MCF 10A (cell line): ENCODE results near the gene LRRK1. TPM values are rescaled to one million over a fixed set of nuclear protein-coding genes. Genes with fewer than 3 reads are reported as not detected.

Experiments
- BruUV-seq: library from RNA; stranded (reverse); fragments of 400-500 nt; replicated peaks from 2 replicates; lab custom pipeline; 2021; lab: Mats Ljungman, UMichigan
- CTCF ChIA-PET: fragments of 300-600 bp; sonication (Branson Sonifier 250); formaldehyde crosslinking; extraction: SDS; loops from one replicate; lab custom pipeline; 2021; ENCODE audit warnings: antibody characterized with exemption, inconsistent platforms; lab: Yijun Ruan, JAX
- POLR2A ChIA-PET: fragments of 300-600, 350-650 bp; sonication (Branson Sonifier 250); formaldehyde crosslinking; extraction: SDS; loops from one replicate; lab custom pipeline; 2020; ENCODE audit warnings: antibody characterized with exemption, inconsistent platforms; lab: Yijun Ruan, JAX
- DNase-seq: peaks from one replicate; pipeline ENCODE4 v3.0.0-alpha.2; 2018; ENCODE audit not compliant: unreplicated experiment
- H3K27ac Mint-ChIP-seq: one replicate; pipeline ENCODE4 v1.8.0; 2022; ENCODE audit warnings: mild to moderate bottlenecking, low read depth, mixed read lengths; ENCODE audit not compliant: unreplicated experiment
- H3K27me3 Mint-ChIP-seq: one replicate; pipeline ENCODE4 v1.8.0; 2022; ENCODE audit warnings: mixed read lengths; ENCODE audit not compliant: insufficient read depth, unreplicated experiment
- H3K36me3 Mint-ChIP-seq: one replicate; pipeline ENCODE4 v1.8.0; 2022; ENCODE audit warnings: mild to moderate bottlenecking, moderate library complexity, mixed read lengths; ENCODE audit not compliant: insufficient read depth, unreplicated experiment
- H3K4me1 Mint-ChIP-seq: one replicate; pipeline ENCODE4 v1.8.0; 2022; ENCODE audit warnings: mixed read lengths; ENCODE audit not compliant: insufficient read depth, unreplicated experiment
- H3K4me3 Mint-ChIP-seq: one replicate; pipeline ENCODE4 v1.8.0; 2022; ENCODE audit warnings: mild to moderate bottlenecking, moderate library complexity, mixed read lengths; ENCODE audit not compliant: unreplicated experiment
- H3K9me3 Mint-ChIP-seq: one replicate; pipeline ENCODE4 v1.8.0; 2022; ENCODE audit warnings: mixed read lengths; ENCODE audit not compliant: unreplicated experiment
- CTCF ChIP-seq: fragments of 200-600 bp; IDR thresholded peaks from one replicate; pipeline ENCODE4 v1.8.0; 2022; ENCODE audit warnings: antibody characterized with exemption, mild to moderate bottlenecking; ENCODE audit not compliant: unreplicated experiment
- intact Hi-C: fragments of 100-400 bp; cut with micrococcal nuclease; formaldehyde crosslinking; loops from 2 replicates; pipeline ENCODE4 v1.14.1; 2022
- total RNA-seq: library from RNA; stranded (reverse); gene quantifications from 2 replicates; pipeline ENCODE4 v1.2.3, GENCODE V29; 2022

The LRRK1 gene
- total RNA-seq, 1 experiment from 2014 or later = 15.4 TPM

GRCh38 chr15:100885811-100886210 lies 33.3 kb upstream of the LRRK1 start:
- BruUV-seq = no TSS peak
- TF ChIP-seq CTCF = no peak
- POLR2A ChIA-PET = no interaction called here
- Mint-ChIP-seq H3K27me3 (no peaks in the 10 kb centered on the region), H3K4me1 (no peaks in the 10 kb centered on the region), H3K36me3 (no peaks in the 10 kb centered on the region), H3K9me3 (no peaks in the 10 kb centered on the region), H3K4me3 (no peak overlapping the region), H3K27ac (no peak overlapping the region)
- no peak for DNase-seq
- CTCF ChIA-PET = interaction anchor here (0.7 to 1.2 kb wide), 2 partner anchors 13 to 16 kb away, joined by 3 read pairs; no protein-coding TSS in a partner anchor
- intact Hi-C loops = no loop called here

DNA sequence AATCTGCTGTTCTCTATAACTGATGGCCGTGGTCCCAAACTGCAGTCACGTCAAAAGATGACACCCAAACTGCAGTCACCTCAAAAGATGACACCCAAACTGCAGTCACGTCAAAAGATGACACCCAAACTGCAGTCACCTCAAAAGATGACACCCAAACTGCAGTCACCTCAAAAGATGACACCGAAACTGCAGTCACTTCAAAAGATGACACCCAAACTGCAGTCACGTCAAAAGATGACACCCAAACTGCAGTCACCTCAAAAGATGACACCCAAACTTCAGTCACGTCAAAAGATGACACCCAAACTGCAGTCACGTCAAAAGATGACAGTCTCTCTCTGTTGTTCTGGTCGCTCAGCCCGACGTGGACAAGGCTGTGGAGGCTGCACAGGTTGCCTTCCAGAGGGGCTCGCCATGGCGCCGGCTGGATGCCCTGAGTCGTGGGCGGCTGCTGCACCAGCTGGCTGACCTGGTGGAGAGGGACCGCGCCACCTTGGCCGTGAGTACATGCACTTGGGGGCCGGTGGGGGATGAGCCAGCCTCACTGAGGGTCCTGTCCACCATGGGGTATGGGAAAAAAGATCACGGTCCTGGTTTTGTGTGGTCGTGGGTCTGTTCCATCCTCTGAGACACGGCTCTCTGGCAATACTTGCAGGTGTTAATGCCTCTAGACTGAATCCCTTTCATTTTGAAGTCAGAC lies 31.8 kb upstream of the LRRK1 start:
- no peak for TF ChIP-seq CTCF

GRCh38 chr15:100889385-100890050 lies 29.6 kb upstream of the LRRK1 start:
- DNase-seq = no peak
- intact Hi-C loops = no loop called here
- TF ChIP-seq CTCF = no peak
- Mint-ChIP-seq H3K36me3 (no peaks in the 10 kb centered on the region), H3K4me1 (no peaks in the 10 kb centered on the region), H3K27me3 (no peaks in the 10 kb centered on the region), H3K9me3 (no peaks in the 10 kb centered on the region), H3K27ac (no peak overlapping the region), H3K4me3 (no peak overlapping the region)
- BruUV-seq = no TSS peak
- POLR2A ChIA-PET = no interaction called here
- CTCF ChIA-PET = interaction anchor here (0.5 to 1.0 kb wide), 2 partner anchors 16 to 263 kb away, joined by 3 read pairs; no protein-coding TSS in a partner anchor

More for the DNA sequence above, 31.8 kb upstream of the LRRK1 start:
- no peak overlapping the region for H3K27ac Mint-ChIP-seq
- H3K36me3 Mint-ChIP-seq = no peaks in the 10 kb centered on the region
- CTCF ChIA-PET = interaction anchor here (1.5 kb wide), 1 partner anchor 30 kb away, joined by 5 read pairs; no protein-coding TSS in a partner anchor
- no peak for DNase-seq
- POLR2A ChIA-PET = no interaction called here
- H3K9me3 Mint-ChIP-seq = no peaks in the 10 kb centered on the region
- no peaks in the 10 kb centered on the region for H3K27me3 Mint-ChIP-seq
- intact Hi-C loops = no loop called here
- no peak overlapping the region for H3K4me3 Mint-ChIP-seq
- no TSS peak for BruUV-seq
- no peaks in the 10 kb centered on the region for H3K4me1 Mint-ChIP-seq

DNA sequence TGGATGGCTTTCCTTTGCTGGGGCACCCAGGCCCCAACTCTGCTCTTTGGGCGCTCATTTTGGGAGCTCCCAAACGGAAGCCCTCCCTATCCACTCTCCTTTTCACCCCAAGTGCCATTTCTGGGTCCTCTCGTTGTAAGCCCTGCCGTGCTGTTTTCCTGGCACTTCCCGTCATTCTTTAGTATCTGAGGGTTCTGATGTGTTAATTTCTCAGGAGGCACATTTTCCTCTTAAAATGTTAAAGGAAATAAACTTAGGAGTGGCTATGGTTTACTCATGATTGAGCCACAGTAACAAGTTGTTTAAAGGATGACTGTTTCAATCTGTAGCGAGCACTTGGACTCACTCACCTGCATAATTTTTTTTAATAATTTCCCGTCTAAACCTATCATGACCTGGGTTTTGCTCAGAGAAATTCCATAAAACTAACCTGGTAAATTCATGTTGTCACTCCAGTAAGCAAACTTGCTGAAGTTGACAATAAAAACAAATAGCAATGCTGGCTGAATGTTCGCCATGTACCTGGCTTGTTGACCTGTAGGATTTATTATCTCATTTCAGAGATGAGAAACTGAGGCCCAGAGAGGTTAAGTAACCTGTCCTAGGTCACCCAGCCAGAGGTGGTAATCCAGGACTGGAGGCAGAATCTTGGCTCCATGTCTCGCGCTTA lies 29.0 kb upstream of the LRRK1 start:
- Mint-ChIP-seq H3K4me1 (no peaks in the 10 kb centered on the region), H3K36me3 (no peaks in the 10 kb centered on the region), H3K27ac (no peak overlapping the region), H3K9me3 (no peaks in the 10 kb centered on the region), H3K27me3 (no peaks in the 10 kb centered on the region), H3K4me3 (no peak overlapping the region)
- CTCF ChIA-PET = no interaction called here
- intact Hi-C loops = no loop called here
- no peak for DNase-seq
- no peak for TF ChIP-seq CTCF
- BruUV-seq = no TSS peak
- POLR2A ChIA-PET = no interaction called here
